Transverse colon (tissue), 3 donors: Measurements from ENCODE around the gene TXNRD1.

Source experiments
- POLR2A ChIP-seq: fragments of 450-650 bp; IDR thresholded peaks from one replicate; pipeline ENCODE4 v1.6.1; 2016; ENCODE audit warnings: antibody characterized with exemption, mild to moderate bottlenecking, moderate library complexity
- TF ChIP-seq, protein P1 (sequence below), 5 experiments: fragments of 200-600 bp in 3 of 5; fragments of 450-650 bp in 2 of 5; sonication (generic) in 3 of 5; IDR thresholded peaks; 1 replicate in 2 of 5; 2 replicates in 3 of 5; pipeline ENCODE4 v1.5.1; 2016 to 2017; ENCODE audit warnings: antibody characterized with exemption in 5 of 5, inconsistent platforms in 3 of 5, mild to moderate bottlenecking in 2 of 5, moderate library complexity in 1 of 5

DNA sequence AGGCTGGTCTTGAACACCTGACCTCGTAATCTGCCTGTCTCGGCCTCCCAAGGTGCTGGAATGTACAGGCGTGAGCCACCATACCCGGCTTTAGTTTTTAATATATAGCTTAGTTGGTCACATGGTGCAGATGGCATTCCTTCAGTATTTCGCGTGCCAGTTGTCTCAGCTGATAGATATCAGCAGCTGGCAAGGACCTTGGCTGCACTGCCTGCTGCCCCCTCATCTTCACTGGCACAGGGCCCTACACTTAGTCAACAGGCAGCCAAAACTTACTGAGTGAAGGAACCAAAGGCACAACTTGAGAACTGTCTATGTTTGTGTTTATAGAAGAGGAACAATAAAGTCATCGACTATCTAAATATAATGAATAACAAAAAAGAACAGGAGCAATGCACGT lies 119.0 kb downstream of the TXNRD1 start:
- no peak for TF ChIP-seq POLR2A
- TF ChIP-seq, protein P1, sequence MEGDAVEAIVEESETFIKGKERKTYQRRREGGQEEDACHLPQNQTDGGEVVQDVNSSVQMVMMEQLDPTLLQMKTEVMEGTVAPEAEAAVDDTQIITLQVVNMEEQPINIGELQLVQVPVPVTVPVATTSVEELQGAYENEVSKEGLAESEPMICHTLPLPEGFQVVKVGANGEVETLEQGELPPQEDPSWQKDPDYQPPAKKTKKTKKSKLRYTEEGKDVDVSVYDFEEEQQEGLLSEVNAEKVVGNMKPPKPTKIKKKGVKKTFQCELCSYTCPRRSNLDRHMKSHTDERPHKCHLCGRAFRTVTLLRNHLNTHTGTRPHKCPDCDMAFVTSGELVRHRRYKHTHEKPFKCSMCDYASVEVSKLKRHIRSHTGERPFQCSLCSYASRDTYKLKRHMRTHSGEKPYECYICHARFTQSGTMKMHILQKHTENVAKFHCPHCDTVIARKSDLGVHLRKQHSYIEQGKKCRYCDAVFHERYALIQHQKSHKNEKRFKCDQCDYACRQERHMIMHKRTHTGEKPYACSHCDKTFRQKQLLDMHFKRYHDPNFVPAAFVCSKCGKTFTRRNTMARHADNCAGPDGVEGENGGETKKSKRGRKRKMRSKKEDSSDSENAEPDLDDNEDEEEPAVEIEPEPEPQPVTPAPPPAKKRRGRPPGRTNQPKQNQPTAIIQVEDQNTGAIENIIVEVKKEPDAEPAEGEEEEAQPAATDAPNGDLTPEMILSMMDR (IDR thresholded peaks at IDR 0.05) = no peak
